H1 (cell line): Measurements from ENCODE around the gene CTTNBP2. TPM values are rescaled to one million over a fixed set of nuclear protein-coding genes. Genes with fewer than 3 reads are reported as not detected.

ENCODE experiments used
- CTCF ChIA-PET: fragments of 300-600 bp; sonication (Branson Sonifier 250); formaldehyde crosslinking; loops from one replicate; lab custom pipeline; 2021; ENCODE audit not compliant: partially characterized antibody; lab: Charles Lee
- POLR2A ChIA-PET: fragments of 300-600 bp; sonication (Branson Sonifier 250); formaldehyde crosslinking; loops from one replicate; lab custom pipeline; 2021; ENCODE audit warnings: inconsistent platforms; ENCODE audit not compliant: partially characterized antibody; lab: Charles Lee
- DNase-seq, 2 experiments: peaks; one replicate each; pipeline versions ENCODE4 v3.0.0 to v3.0.0-alpha.2; 2010 to 2022; ENCODE audit warnings: low spot score in 2 of 2, low read depth in 1 of 2, mixed read lengths in 1 of 2
- FAIRE-seq: peaks from 2 replicates; lab custom pipeline; 2011; peaks lifted over from hg19 to GRCh38; lab: Jason Lieb, UNC
- H2AFZ ChIP-seq: 2 replicates; pipeline ENCODE4 v1.8.1; 2012; ENCODE audit warnings: low read length, inconsistent platforms
- H2AK5ac ChIP-seq: 2 replicates; pipeline ENCODE4 v1.6.1; 2013; ENCODE audit warnings: low read depth, low read length
- H2BK120ac ChIP-seq: replicated peaks from 2 replicates; pipeline ENCODE3; 2013; ENCODE audit warnings: low read depth, low read length, inconsistent platforms
- H2BK12ac ChIP-seq: 2 replicates; pipeline ENCODE4 v1.6.1; 2013; ENCODE audit warnings: low read depth, low read length
- H2BK15ac ChIP-seq: 2 replicates; pipeline ENCODE4 v1.6.1; 2013; ENCODE audit warnings: low read length
- H2BK20ac ChIP-seq: 2 replicates; pipeline ENCODE4 v1.6.1; 2013; ENCODE audit warnings: low read length
- H2BK5ac ChIP-seq: 2 replicates; pipeline ENCODE4 v1.6.1; 2013; ENCODE audit warnings: low read depth, low read length
- H3K14ac ChIP-seq: 2 replicates; pipeline ENCODE4 v1.6.1; 2013; ENCODE audit warnings: inconsistent platforms; ENCODE audit not compliant: insufficient read length
- H3K18ac ChIP-seq: 2 replicates; pipeline ENCODE4 v1.6.1; 2013; ENCODE audit warnings: low read length; ENCODE audit errors: extremely low read depth
- H3K23ac ChIP-seq: 2 replicates; pipeline ENCODE4 v1.6.1; 2013; ENCODE audit warnings: inconsistent platforms; ENCODE audit not compliant: insufficient read length
- H3K23me2 ChIP-seq: 2 replicates; pipeline ENCODE4 v1.6.1; 2013; ENCODE audit warnings: low read depth, low read length
- H3K27ac ChIP-seq: 2 replicates; pipeline ENCODE4 v1.6.1; 2011; ENCODE audit warnings: low read depth, low read length, inconsistent platforms
- H3K27me3 ChIP-seq, 4 experiments: replicated peaks in 1 of 4; 1 replicate in 1 of 4; 2 replicates in 3 of 4; pipeline versions ENCODE4 v1.6.1 to v1.8.1; 2011 to 2013; ENCODE audit warnings: low read length in 3 of 4, mild to moderate bottlenecking in 3 of 4, inconsistent platforms in 2 of 4, mixed read lengths in 2 of 4, moderate library complexity in 1 of 4; ENCODE audit not compliant: control insufficient read depth in 3 of 4, insufficient read depth in 3 of 4; ENCODE audit errors: extremely low read depth in 1 of 4
- H3K36me3 ChIP-seq, 4 experiments: 2 replicates each; pipeline versions ENCODE4 v1.6.1 to v1.8.1; 2011 to 2013; ENCODE audit warnings: mild to moderate bottlenecking in 4 of 4, low read length in 3 of 4, moderate library complexity in 2 of 4, control low read depth in 1 of 4, inconsistent platforms in 1 of 4; ENCODE audit not compliant: insufficient read depth in 4 of 4, control insufficient read depth in 2 of 4
- H3K4ac ChIP-seq: replicated peaks from 2 replicates; pipeline ENCODE3; 2013; ENCODE audit warnings: low read length, low read depth, mixed read lengths, inconsistent platforms; ENCODE audit not compliant: insufficient read length
- H3K4me1 ChIP-seq, 4 experiments: replicated peaks in 1 of 4; 1 replicate in 1 of 4; 2 replicates in 3 of 4; pipeline versions ENCODE4 v1.6.1 to v1.8.1; 2011 to 2013; ENCODE audit warnings: low read length in 3 of 4, inconsistent platforms in 2 of 4, mixed read lengths in 1 of 4; ENCODE audit not compliant: insufficient read depth in 4 of 4, control insufficient read depth in 3 of 4
- H3K4me2 ChIP-seq, 2 experiments: 2 replicates each; pipeline versions ENCODE4 v1.6.1 to v1.8.1; 2011 to 2013; ENCODE audit warnings: low read depth in 2 of 2, low read length in 2 of 2, control low read depth in 1 of 2, inconsistent platforms in 1 of 2, mild to moderate bottlenecking in 1 of 2; ENCODE audit not compliant: insufficient read depth in 1 of 2
- H3K4me3 ChIP-seq, 4 experiments: fragments of 200-600, 300-600 bp in 1 of 4; sonication (generic), shearing (Covaris generic), sonication (Bioruptor Twin) in 1 of 4; 2 replicates each; pipeline versions ENCODE4 v1.5.1 to v1.8.1; 2011 to 2016; ENCODE audit warnings: low read length in 4 of 4, low read depth in 3 of 4, control low read depth in 2 of 4, inconsistent platforms in 2 of 4, mild to moderate bottlenecking in 2 of 4, mixed read lengths in 1 of 4, moderate library complexity in 1 of 4; ENCODE audit not compliant: insufficient read depth in 2 of 4; ENCODE audit errors: extremely low read depth in 1 of 4
- H3K56ac ChIP-seq: replicated peaks from 2 replicates; pipeline ENCODE3; 2013; ENCODE audit warnings: low read depth, mild to moderate bottlenecking, mixed read lengths, low read length, inconsistent platforms; ENCODE audit not compliant: insufficient read length
- H3K79me1 ChIP-seq: 2 replicates; pipeline ENCODE4 v1.6.1; 2013; ENCODE audit warnings: low read depth, low read length, control low read depth
- H3K79me2 ChIP-seq, 2 experiments: 2 replicates each; pipeline versions ENCODE4 v1.6.1 to v1.8.1; 2012 to 2013; ENCODE audit warnings: low read length in 2 of 2, mild to moderate bottlenecking in 2 of 2, inconsistent platforms in 1 of 2; ENCODE audit not compliant: insufficient read depth in 2 of 2, control insufficient read depth in 1 of 2
- H3K9ac ChIP-seq, 4 experiments: replicated peaks in 1 of 4; 1 replicate in 1 of 4; 2 replicates in 3 of 4; pipeline versions ENCODE4 v1.6.1 to v1.8.1; 2011 to 2013; ENCODE audit warnings: low read depth in 3 of 4, low read length in 3 of 4, control low read depth in 2 of 4, mild to moderate bottlenecking in 2 of 4, moderate library complexity in 2 of 4, inconsistent platforms in 1 of 4; ENCODE audit errors: extremely low read depth in 1 of 4
- H3K9me3 ChIP-seq, 2 experiments: 2 replicates each; pipeline versions ENCODE4 v1.6.1 to v1.8.1; 2012 to 2013; ENCODE audit warnings: mild to moderate bottlenecking in 2 of 2, moderate library complexity in 2 of 2, control low read depth in 1 of 2, inconsistent platforms in 1 of 2, low read depth in 1 of 2, low read length in 1 of 2, mixed read lengths in 1 of 2; ENCODE audit not compliant: insufficient read depth in 2 of 2
- H4K20me1 ChIP-seq, 2 experiments: replicated peaks in 1 of 2; 2 replicates each; pipeline versions ENCODE3 to v1.8.1; 2011 to 2013; ENCODE audit warnings: inconsistent platforms in 2 of 2, low read length in 2 of 2, mild to moderate bottlenecking in 1 of 2; ENCODE audit not compliant: insufficient read depth in 2 of 2, control insufficient read depth in 1 of 2
- H4K5ac ChIP-seq: 2 replicates; pipeline ENCODE4 v1.6.1; 2013; ENCODE audit warnings: low read length, low read depth, mixed read lengths, inconsistent platforms; ENCODE audit not compliant: insufficient read length
- H4K8ac ChIP-seq: 2 replicates; pipeline ENCODE4 v1.8.0; 2013; ENCODE audit warnings: mild to moderate bottlenecking, moderate library complexity, low read length, inconsistent platforms; ENCODE audit not compliant: insufficient read depth; ENCODE audit errors: extremely low read depth
- H4K91ac ChIP-seq: replicated peaks from 2 replicates; pipeline ENCODE3; 2013; ENCODE audit warnings: low read length, mixed read lengths, inconsistent platforms; ENCODE audit not compliant: insufficient read length
- ATF3 ChIP-seq: IDR thresholded peaks from 2 replicates; pipeline ENCODE4 v1.6.1; 2011; ENCODE audit warnings: low read depth, mild to moderate bottlenecking, low read length; ENCODE audit not compliant: insufficient read depth
- CTCF ChIP-seq, 3 experiments: IDR thresholded peaks; 1 replicate in 2 of 3; 2 replicates in 1 of 3; pipeline versions ENCODE4 v1.5.1 to v1.6.1; 2011; ENCODE audit warnings: low read length in 3 of 3, mild to moderate bottlenecking in 3 of 3, inconsistent platforms in 2 of 3, low read depth in 1 of 3, moderate library complexity in 1 of 3; ENCODE audit not compliant: insufficient read depth in 1 of 3; ENCODE audit errors: control extremely low read depth in 1 of 3
- GABPA ChIP-seq: IDR thresholded peaks from 2 replicates; pipeline ENCODE4 v1.6.1; 2011; ENCODE audit warnings: mild to moderate bottlenecking, low read length, moderate library complexity, borderline replicate concordance; ENCODE audit not compliant: insufficient read depth
- GTF2F1 ChIP-seq: IDR thresholded peaks from 2 replicates; pipeline ENCODE4 v1.6.1; 2012; ENCODE audit warnings: low read depth, low read length, improper control_type of control experiment, borderline replicate concordance
- JUND ChIP-seq: IDR thresholded peaks from 2 replicates; pipeline ENCODE4 v1.6.1; 2011; ENCODE audit warnings: mild to moderate bottlenecking, improper control_type of control experiment, low read length
- PHF8 ChIP-seq: fragments of 200-600 bp; sonication (generic); conservative IDR thresholded peaks from 2 replicates; pipeline ENCODE4 v1.7.1; 2012; ENCODE audit warnings: low read depth, mild to moderate bottlenecking, inconsistent platforms, low read length, moderate library complexity
- POLR2AphosphoS5 ChIP-seq: IDR thresholded peaks from 2 replicates; pipeline ENCODE4 v1.6.1; 2011; ENCODE audit warnings: low read depth, low read length
- SAP30 ChIP-seq: fragments of 300-600 bp; sonication (generic); IDR thresholded peaks from 2 replicates; pipeline ENCODE4 v1.7.1; 2012; ENCODE audit warnings: low read length, moderate library complexity, mild to moderate bottlenecking, inconsistent platforms; ENCODE audit not compliant: insufficient read depth, insufficient replicate concordance
- TAF7 ChIP-seq: optimal IDR thresholded peaks from 2 replicates; pipeline ENCODE3; 2011; ENCODE audit warnings: low read depth, mild to moderate bottlenecking, inconsistent platforms, low read length, moderate library complexity, borderline replicate concordance
- TEAD4 ChIP-seq: IDR thresholded peaks from 2 replicates; pipeline ENCODE4 v1.6.1; 2012; ENCODE audit warnings: low read depth, low read length, inconsistent platforms, mixed read lengths
- polyA plus RNA-seq, 7 experiments: library from polyadenylated mRNA; depleted of rRNA in 3 of 7; stranded (reverse) in 5 of 7; unstranded in 2 of 7; fragments of >200 nt in 5 of 7; fragments of 200-250 nt in 2 of 7; gene quantifications; 1 replicate in 5 of 7; 2 replicates in 1 of 7; 4 replicates in 1 of 7; pipeline versions ENCODE4 v1.2.1 to v1.2.3, GENCODE V29; 2011 to 2013; ENCODE audit warnings: missing spikeins in 2 of 7, mixed read lengths in 2 of 7
- total RNA-seq: library from RNA; stranded (reverse); fragmentation: NEBNext Ultra II Directional; extraction: Animal tissue kit (Norgen Biotek cat#: 25700); gene quantifications from 2 replicates; pipeline ENCODE4 v1.2.1, GENCODE V29; 2021

Gene CTTNBP2
- total and polyA plus RNA-seq, 2 of the 8 experiments (the other 6 are each of a cell fraction or from before 2014, with no cell fraction given) = 15.3 to 35.1 TPM

- POLR2A ChIA-PET = no interaction called here
- H2BK120ac ChIP-seq = no peak overlapping the region
- no peak overlapping the region for H3K4me3 ChIP-seq
- H3K9me3 ChIP-seq = no peaks in the 10 kb centered on the region
- H3K4me1 ChIP-seq = no peaks in the 10 kb centered on the region; a peak in 1 of 7 replicates
- no peak overlapping the region for H3K4me2 ChIP-seq
- no peak overlapping the region for H2BK20ac ChIP-seq
- CTCF ChIA-PET = interaction anchor here (1.1 to 2.0 kb wide), 3 partner anchors 7 to 105 kb away, joined by 3 to 6 read pairs (median 4); no protein-coding TSS in a partner anchor
- H2AK5ac ChIP-seq = no peak overlapping the region
- H2AFZ ChIP-seq = no peak overlapping the region
- no peak overlapping the region for H2BK12ac ChIP-seq
- H3K23ac ChIP-seq = no peak overlapping the region
- H4K91ac ChIP-seq = no peak overlapping the region
- H3K79me1 ChIP-seq = peaks cover 2% of the 10 kb centered on the region; the same call in 1 of the 2 replicates
- no peak overlapping the region for H2BK15ac ChIP-seq
- no peak overlapping the region for H3K18ac ChIP-seq
- H3K14ac ChIP-seq = no peak overlapping the region
- H4K8ac ChIP-seq = no peak overlapping the region
- no peak for FAIRE-seq
- peaks cover 0 to 31% (median 5%) of the 10 kb centered on the region in 4 experiments; a peak in 6 of 8 replicates for H3K36me3 ChIP-seq
- H3K23me2 ChIP-seq = no peaks in the 10 kb centered on the region; the same call in 1 of the 2 replicates
- H4K20me1 ChIP-seq = no peaks in the 10 kb centered on the region
- no peaks in the 10 kb centered on the region for H3K27me3 ChIP-seq
- H2BK5ac ChIP-seq = no peak overlapping the region
- H3K9ac ChIP-seq = no peak overlapping the region
- H4K5ac ChIP-seq = no peak overlapping the region
- H3K56ac ChIP-seq = no peak overlapping the region
- DNase-seq = no peak
- no peak overlapping the region for H3K27ac ChIP-seq
- H3K79me2 ChIP-seq = peaks cover 0 to 18% of the 10 kb centered on the region in 2 experiments; a peak in 2 of 4 replicates
- no peak overlapping the region for H3K4ac ChIP-seq
- TF ChIP-seq TAF7 (no peak), TEAD4 (no peak), GTF2F1 (no peak), JUND (no peak), GABPA (no peak), POLR2AphosphoS5 (no peak), CTCF (IDR thresholded peaks at IDR 0.05; ENCODE audit: control extremely low read depth in 1 of 3, insufficient read depth in 1 of 3, low read depth in 1 of 3, low read length in 3 of 3) (no peak), SAP30 (no peak), ATF3 (no peak), PHF8 (no peak)
These were observed 17.0 kb downstream of the CTTNBP2 start for GRCh38 chr7:117856196-117856595.
